WTC11 (cell line): Measurements from ENCODE around the gene MDGA2. TPM values are rescaled to one million over a fixed set of nuclear protein-coding genes. Genes with fewer than 3 reads are reported as not detected.
A peak's percentile ranks its signal among the peaks of the same experiment; 100 is the strongest.

ENCODE experiments used
- ATAC-seq: fragments of 200-7000 bp; cut with Tn5 transposase; 2 replicates; pipeline ENCODE4 v1.10.0; 2021; ENCODE audit warnings: mild to moderate bottlenecking, moderate library complexity
- CTCF ChIA-PET: fragments of 300-600 bp; sonication (Branson Sonifier 250); formaldehyde crosslinking; loops from one replicate; lab custom pipeline; 2021; ENCODE audit warnings: antibody characterized with exemption; lab: Charles Lee
- POLR2A ChIA-PET: fragments of 350-600 bp; sonication (Branson Sonifier 250); formaldehyde crosslinking; loops from one replicate; lab custom pipeline; 2021; ENCODE audit warnings: antibody characterized with exemption; lab: Charles Lee
- DNase-seq: peaks from one replicate; pipeline ENCODE4 v3.0.0; 2021; ENCODE audit warnings: low spot score
- H3K27ac Mint-ChIP-seq: 2 replicates; pipeline ENCODE4 v1.8.0; 2021; ENCODE audit warnings: mixed read lengths
- H3K27me3 Mint-ChIP-seq: 2 replicates; pipeline ENCODE4 v1.8.0; 2021; ENCODE audit warnings: low read depth, mild to moderate bottlenecking, moderate library complexity, mixed read lengths
- H3K36me3 Mint-ChIP-seq: 2 replicates; pipeline ENCODE4 v1.8.0; 2021; ENCODE audit warnings: mixed read lengths
- H3K4me1 Mint-ChIP-seq: 2 replicates; pipeline ENCODE4 v1.8.0; 2022; ENCODE audit warnings: mixed read lengths
- H3K4me3 Mint-ChIP-seq: 2 replicates; pipeline ENCODE4 v1.8.0; 2021; ENCODE audit warnings: mild to moderate bottlenecking, moderate library complexity, mixed read lengths
- H3K9me3 Mint-ChIP-seq: 2 replicates; pipeline ENCODE4 v1.8.0; 2021; ENCODE audit warnings: mixed read lengths
- ATF1 ChIP-seq: sonication (generic); formaldehyde crosslinking; IDR thresholded peaks from 2 replicates; pipeline ENCODE4 v1.8.1; 2023; ENCODE audit warnings: mild to moderate bottlenecking, moderate library complexity, missing genetic modification reagents
- CDX4 ChIP-seq: fragments of 250-450 bp; sonication (Bioruptor Pico); IDR thresholded peaks from 2 replicates; pipeline ENCODE4 v1.9.0; 2021; ENCODE audit warnings: moderate library complexity, mild to moderate bottlenecking, inconsistent platforms, borderline replicate concordance
- E2F1 ChIP-seq: sonication (generic); formaldehyde crosslinking; IDR thresholded peaks from 2 replicates; pipeline ENCODE4 v1.8.0; 2022; ENCODE audit warnings: mild to moderate bottlenecking, missing genetic modification reagents
- E2F5 ChIP-seq: sonication (generic); formaldehyde crosslinking; IDR thresholded peaks from 2 replicates; pipeline ENCODE4 v1.8.1; 2022; ENCODE audit warnings: mild to moderate bottlenecking, moderate library complexity, missing genetic modification reagents
- ESRRA ChIP-seq: sonication (generic); formaldehyde crosslinking; IDR thresholded peaks from 2 replicates; pipeline ENCODE4 v1.8.1; 2022; ENCODE audit warnings: mild to moderate bottlenecking, missing genetic modification reagents, borderline replicate concordance
- HMGXB4 ChIP-seq: sonication (generic); formaldehyde crosslinking; IDR thresholded peaks from 2 replicates; pipeline ENCODE4 v1.8.1; 2023; ENCODE audit warnings: mild to moderate bottlenecking, moderate library complexity, missing genetic modification reagents
- PRDM15 ChIP-seq: sonication (generic); formaldehyde crosslinking; IDR thresholded peaks from 2 replicates; pipeline ENCODE4 v1.8.0; 2022; ENCODE audit warnings: missing genetic modification reagents
- RELA ChIP-seq: sonication (generic); formaldehyde crosslinking; IDR thresholded peaks from 2 replicates; pipeline ENCODE4 v1.8.1; 2022; ENCODE audit warnings: missing genetic modification reagents, mild to moderate bottlenecking, borderline replicate concordance
- TEAD1 ChIP-seq: sonication (generic); formaldehyde crosslinking; IDR thresholded peaks from 2 replicates; pipeline ENCODE4 v1.8.0; 2022; ENCODE audit warnings: mild to moderate bottlenecking, missing genetic modification reagents
- ZBTB43 ChIP-seq: sonication (generic); formaldehyde crosslinking; IDR thresholded peaks from 2 replicates; pipeline ENCODE4 v1.8.1; 2023; ENCODE audit warnings: mild to moderate bottlenecking, missing genetic modification reagents
- ZNF232 ChIP-seq: sonication (generic); formaldehyde crosslinking; IDR thresholded peaks from 2 replicates; pipeline ENCODE4 v1.8.0; 2022; ENCODE audit warnings: mild to moderate bottlenecking, missing genetic modification reagents
- ZNF263 ChIP-seq: sonication (generic); formaldehyde crosslinking; IDR thresholded peaks from 2 replicates; pipeline ENCODE4 v1.8.1; 2022; ENCODE audit warnings: low read depth, mild to moderate bottlenecking, moderate library complexity, missing genetic modification reagents
- ZNF281 ChIP-seq: sonication (generic); formaldehyde crosslinking; IDR thresholded peaks from 2 replicates; pipeline ENCODE4 v1.8.0; 2023; ENCODE audit warnings: mild to moderate bottlenecking, missing genetic modification reagents
- ZNF532 ChIP-seq: fragments of 250-450 bp; sonication (Bioruptor Pico); IDR thresholded peaks from 2 replicates; pipeline ENCODE4 v1.9.0; 2021; ENCODE audit warnings: mild to moderate bottlenecking, borderline replicate concordance
- total RNA-seq: library from RNA; stranded (reverse); gene quantifications from 3 replicates; pipeline ENCODE4 v1.2.3, GENCODE V29; 2021

MDGA2 gene
- total RNA-seq, 1 experiment from 2014 or later = 4.9 TPM

- H3K9me3 Mint-ChIP-seq = peaks cover 16% of the 10 kb centered on the region
- H3K36me3 Mint-ChIP-seq = peaks cover 5% of the 10 kb centered on the region
- no peak overlapping the region for H3K27ac Mint-ChIP-seq
- TF ChIP-seq TEAD1 (CRISPR knock-in tag) (no peak), ZNF232 (no peak), ZBTB43 (CRISPR knock-in tag) (no peak), HMGXB4 (CRISPR knock-in tag) (no peak), ESRRA (CRISPR knock-in tag) (no peak), RELA (no peak), ZNF263 (CRISPR knock-in tag) (no peak), CDX4 (no peak)
- TF ChIP-seq, all 79 proteins: peak for 0
- H3K4me1 Mint-ChIP-seq = peaks cover 23% of the 10 kb centered on the region
- peaks cover 46% of the 10 kb centered on the region for H3K27me3 Mint-ChIP-seq
- DNase-seq (no peak), ATAC-seq (no peak)
- CTCF ChIA-PET = no interaction called here
- no peak overlapping the region for H3K4me3 Mint-ChIP-seq
- POLR2A ChIA-PET = interaction anchor here (0.6 kb wide), 1 partner anchor 300 kb away, joined by 4 read pairs; no protein-coding TSS in a partner anchor
Observed at GRCh38 chr14:46819117-46819516, 856.3 kb downstream of the MDGA2 start.

- Mint-ChIP-seq H3K36me3 (peaks cover 5% of the 10 kb centered on the region), H3K27me3 (peaks cover 46% of the 10 kb centered on the region), H3K27ac (no peak overlapping the region), H3K4me3 (no peak overlapping the region), H3K9me3 (peaks cover 16% of the 10 kb centered on the region), H3K4me1 (peaks cover 23% of the 10 kb centered on the region)
- DNase-seq = no peak
- CTCF ChIA-PET = no interaction called here
- ATAC-seq = peak; percentile 67
- no peak for TF ChIP-seq E2F5 (CRISPR knock-in tag)
- no peak for TF ChIP-seq ATF1 (CRISPR knock-in tag)
- POLR2A ChIA-PET = no interaction called here
Observed at GRCh38 chr14:46818147-46818546, 857.3 kb downstream of the MDGA2 start.

GRCh38 chr14:46793144-46793543 is 882.3 kb downstream of the MDGA2 start:
- DNase-seq (no peak), ATAC-seq (no peak)
- ChIA-PET POLR2A (no interaction called here), CTCF (no interaction called here)
- Mint-ChIP-seq H3K4me1 (no peaks in the 10 kb centered on the region), H3K9me3 (peaks cover 45% of the 10 kb centered on the region), H3K27me3 (no peaks in the 10 kb centered on the region), H3K4me3 (no peak overlapping the region), H3K27ac (no peak overlapping the region), H3K36me3 (peaks cover 14% of the 10 kb centered on the region)
- TF ChIP-seq ZNF532 (CRISPR knock-in tag) (no peak), PRDM15 (CRISPR knock-in tag) (no peak), ZNF281 (CRISPR knock-in tag) (no peak), E2F1 (CRISPR knock-in tag) (no peak)
